ENCODE measurements around the gene HPSE2. TPM values are rescaled to one million over a fixed set of nuclear protein-coding genes. Genes with fewer than 3 reads are reported as not detected.

The HPSE2 gene
- total RNA-seq, 1 experiment from 2014 or later = 0.05 TPM

- TF ChIP-seq ZBTB33 (IDR thresholded peaks at IDR 0.05; ENCODE audit: extremely low read depth, insufficient replicate concordance, low read length) (no peak), SP1 (IDR thresholded peaks at IDR 0.05; ENCODE audit: low read depth) (no peak), ATF3 (IDR thresholded peaks at IDR 0.05) (no peak), FOSL1 (IDR thresholded peaks at IDR 0.05; ENCODE audit: low read depth) (no peak), CBX3 (IDR thresholded peaks at IDR 0.05; ENCODE audit: low read depth) (no peak), ZNF274 (IDR thresholded peaks at IDR 0.05; ENCODE audit: low read depth, low read length) (no peak), SRF (IDR thresholded peaks at IDR 0.05; ENCODE audit: low read depth) (no peak), RAD21 (IDR thresholded peaks at IDR 0.05; ENCODE audit: low read depth) (no peak), ZFX (IDR thresholded peaks at IDR 0.05) (no peak), REST (IDR thresholded peaks at IDR 0.05; ENCODE audit: low read depth) (no peak), POLR2AphosphoS5 (IDR thresholded peaks at IDR 0.05; ENCODE audit: low read depth, low read length) (no peak), JUND (IDR thresholded peaks at IDR 0.05) (no peak), YY1 (IDR thresholded peaks at IDR 0.05; ENCODE audit: extremely low read depth, insufficient replicate concordance, low read depth, low read length) (no peak), TCF7L2 (IDR thresholded peaks at IDR 0.05; ENCODE audit: borderline replicate concordance, extremely low read depth, insufficient read depth, insufficient read length) (no peak)
- H3K9ac ChIP-seq (ENCODE audit: low read length) = no peak overlapping the region
- H2AFZ ChIP-seq (ENCODE audit: low read depth, low read length, poor library complexity, severe bottlenecking) = no peak overlapping the region
- ChIA-PET POLR2A (no interaction called here), RAD21 (ENCODE audit: low non-redundant PET in 1 of 2, low total read pairs in 2 of 2, uncharacterized antibody in 2 of 2, unreplicated experiment in 2 of 2) (no interaction called here), CTCF (no interaction called here)
- no peak overlapping the region for H3K4me3 ChIP-seq (replicated peaks in 1 of 2; ENCODE audit: low read depth in 1 of 2, low read length in 2 of 2)
- H3K36me3 ChIP-seq (ENCODE audit: control insufficient read depth in 1 of 2, insufficient read depth in 2 of 2, low read length in 2 of 2) = no peaks in the 10 kb centered on the region
- no peak for ATAC-seq
- intact Hi-C loops (cut with micrococcal nuclease) = no loop called here
- H3K27ac ChIP-seq (ENCODE audit: low read depth, low read length) = no peak overlapping the region
- H3K79me2 ChIP-seq (ENCODE audit: insufficient read depth, low read length) = no peaks in the 10 kb centered on the region
- DNase-seq (ENCODE audit: low read depth, low spot score) = no peak
- BruUV-seq (replicated peaks) = no TSS peak
- H3K9me2 ChIP-seq (ENCODE audit: insufficient read depth) = no peaks in the 10 kb centered on the region
- H3K27me3 ChIP-seq (ENCODE audit: insufficient read depth, low read length) = peaks cover 18% of the 10 kb centered on the region
- no peak overlapping the region for H3K4me2 ChIP-seq (ENCODE audit: low read length)
- no peaks in the 10 kb centered on the region for H3K4me1 ChIP-seq (ENCODE audit: control insufficient read depth in 1 of 2, insufficient read depth in 2 of 2, low read length in 2 of 2)
- H4K20me1 ChIP-seq (ENCODE audit: insufficient read depth) = no peaks in the 10 kb centered on the region
- H3K9me3 ChIP-seq (ENCODE audit: control insufficient read depth in 1 of 2, insufficient read depth in 1 of 2, low read depth in 1 of 2, low read length in 2 of 2) = no peaks in the 10 kb centered on the region
Observed at GRCh38 chr10:98920807-98921206, 314.8 kb downstream of the HPSE2 start.

Data from HCT116 (cell line).